Endodermal cell (in vitro differentiated cells): ENCODE measurements around the gene NIPAL3. TPM values are rescaled to one million over a fixed set of nuclear protein-coding genes. Genes with fewer than 3 reads are reported as not detected.
A peak's percentile ranks its signal among the peaks of the same experiment; 100 is the strongest.

Source experiments
- DNase-seq: peaks from one replicate; pipeline ENCODE4 v3.0.0-alpha.2; 2017
- H3K27ac ChIP-seq: 2 replicates; pipeline ENCODE4 v1.5.1; 2013; ENCODE audit warnings: mild to moderate bottlenecking, low read depth, low read length, moderate library complexity
- H3K27me3 ChIP-seq: 2 replicates; pipeline ENCODE4 v1.6.1; 2013; ENCODE audit warnings: mild to moderate bottlenecking, low read length, moderate library complexity; ENCODE audit not compliant: insufficient read depth, control insufficient read depth, poor library complexity, severe bottlenecking
- H3K36me3 ChIP-seq: 2 replicates; pipeline ENCODE4 v1.7.0; 2013; ENCODE audit warnings: mild to moderate bottlenecking, low read length, moderate library complexity; ENCODE audit not compliant: control insufficient read depth, insufficient read depth
- H3K4me1 ChIP-seq: one replicate; pipeline ENCODE4 v1.7.0; 2013; ENCODE audit warnings: low read length; ENCODE audit not compliant: control insufficient read depth, insufficient read depth
- H3K4me3 ChIP-seq: 2 replicates; pipeline ENCODE4 v1.5.1; 2013; ENCODE audit warnings: mild to moderate bottlenecking, low read length, moderate library complexity
- H3K9ac ChIP-seq: 2 replicates; pipeline ENCODE4 v1.6.1; 2013; ENCODE audit warnings: mild to moderate bottlenecking, low read length, moderate library complexity; ENCODE audit not compliant: poor library complexity, severe bottlenecking; ENCODE audit errors: extremely low read depth
- H3K9me3 ChIP-seq: 2 replicates; pipeline ENCODE4 v1.6.1; 2013; ENCODE audit warnings: mild to moderate bottlenecking, low read length, moderate library complexity; ENCODE audit not compliant: control insufficient read depth
- H3K27ac Mint-ChIP-seq: 2 replicates; pipeline ENCODE4 v1.8.0; 2020; ENCODE audit warnings: mixed read lengths
- H3K27me3 Mint-ChIP-seq: 2 replicates; pipeline ENCODE4 v1.8.0; 2021; ENCODE audit warnings: mild to moderate bottlenecking, mixed read lengths; ENCODE audit not compliant: insufficient read depth
- H3K36me3 Mint-ChIP-seq: 2 replicates; pipeline ENCODE4 v1.8.0; 2020; ENCODE audit warnings: low read depth, mixed read lengths
- H3K4me1 Mint-ChIP-seq: 2 replicates; pipeline ENCODE4 v1.8.0; 2020; ENCODE audit warnings: mixed read lengths
- H3K4me3 Mint-ChIP-seq: 2 replicates; pipeline ENCODE4 v1.8.0; 2020; ENCODE audit warnings: mild to moderate bottlenecking, moderate library complexity, mixed read lengths
- H3K9me3 Mint-ChIP-seq: 2 replicates; pipeline ENCODE4 v1.8.0; 2020; ENCODE audit warnings: mild to moderate bottlenecking, mixed read lengths
- CTCF ChIP-seq: fragments of 200-600 bp; sonication (generic); conservative IDR thresholded peaks from 2 replicates; pipeline ENCODE4 v1.5.0; 2021; ENCODE audit warnings: antibody characterized with exemption, mild to moderate bottlenecking
- WGBS, 2 experiments: methylation state at CpG; one replicate each; pipeline versions ENCODE4 v1.1.5 to v1.1.7; 2013; ENCODE audit warnings: missing lambda C conversion rate in 2 of 2, mixed read lengths in 1 of 2; ENCODE audit not compliant: insufficient coverage in 1 of 2, insufficient read length in 1 of 2; 5-methylcytosine and 5-hydroxymethylcytosine counted together
- total RNA-seq, 2 donors: library from RNA; stranded (reverse); fragmentation: NEBNext Ultra II Directional in 1 of 2; extraction: Animal tissue kit (Norgen Biotek cat#: 25700) in 1 of 2; gene quantifications; 2 replicates in 1 of 2; 3 replicates in 1 of 2; pipeline ENCODE4 v1.2.1, GENCODE V29; 2021

The NIPAL3 gene
- total RNA-seq, 2 donors from 2014 or later = 4.7 to 5.5 TPM

- Histone ChIP-seq H3K9me3 (no peaks in the 10 kb centered on the region), H3K36me3 (peaks cover 7% of the 10 kb centered on the region), H3K27me3 (no peaks in the 10 kb centered on the region), H3K4me1 (peaks cover 7% of the 10 kb centered on the region), H3K9ac (peak overlapping the region; percentile 32), H3K4me3 (peak overlapping the region; percentile 13), H3K27ac (peak overlapping the region; percentile 1)
- TF ChIP-seq CTCF = no peak
- WGBS, 2 experiments = 70 to 71% methylated on average over 12 to 13 of the region's 13 CpGs
- DNase-seq = peak; percentile 80
- H3K27ac Mint-ChIP-seq = peak overlapping the region; percentile 89
- H3K36me3 Mint-ChIP-seq = peaks cover 16% of the 10 kb centered on the region
- peak overlapping the region; percentile 11 for H3K4me3 Mint-ChIP-seq
- no peaks in the 10 kb centered on the region for H3K27me3 Mint-ChIP-seq
- H3K9me3 Mint-ChIP-seq = no peaks in the 10 kb centered on the region
- H3K4me1 Mint-ChIP-seq = peaks cover 34% of the 10 kb centered on the region
Observed at GRCh38 chr1:24374891-24375786, 40.5 kb upstream of the NIPAL3 start.

GRCh38 chr1:24379733-24380315 is 35.8 kb upstream of the NIPAL3 start:
- Histone ChIP-seq H3K9me3 (no peaks in the 10 kb centered on the region), H3K36me3 (peaks cover 15% of the 10 kb centered on the region), H3K9ac (no peak overlapping the region), H3K27ac (no peak overlapping the region), H3K27me3 (no peaks in the 10 kb centered on the region), H3K4me1 (peaks cover 11% of the 10 kb centered on the region), H3K4me3 (no peak overlapping the region)
- DNase-seq = peak; percentile 7
- Mint-ChIP-seq H3K4me1 (peaks cover 24% of the 10 kb centered on the region), H3K4me3 (no peak overlapping the region), H3K9me3 (no peaks in the 10 kb centered on the region), H3K27me3 (no peaks in the 10 kb centered on the region), H3K36me3 (peaks cover 26% of the 10 kb centered on the region), H3K27ac (no peak overlapping the region)
- TF ChIP-seq CTCF = no peak
- WGBS, 2 experiments = 83 to 92% methylated on average over 6 to 8 of the region's 8 CpGs

- TF ChIP-seq CTCF = no peak
- Mint-ChIP-seq H3K4me1 (peaks cover 17% of the 10 kb centered on the region), H3K9me3 (no peaks in the 10 kb centered on the region), H3K36me3 (peaks cover 26% of the 10 kb centered on the region), H3K27ac (no peak overlapping the region), H3K27me3 (no peaks in the 10 kb centered on the region), H3K4me3 (no peak overlapping the region)
- Histone ChIP-seq H3K27ac (no peak overlapping the region), H3K36me3 (peaks cover 15% of the 10 kb centered on the region), H3K9ac (no peak overlapping the region), H3K4me1 (peaks cover 8% of the 10 kb centered on the region), H3K27me3 (no peaks in the 10 kb centered on the region), H3K9me3 (no peaks in the 10 kb centered on the region), H3K4me3 (no peak overlapping the region)
- DNase-seq = peak; percentile 20
- WGBS, 2 experiments = 98 to 100% methylated on average over 3 to 5 of the region's 5 CpGs
Observed at GRCh38 chr1:24380508-24380907, 35.1 kb upstream of the NIPAL3 start.
